ENCODE data around the gene USPL1.
A peak's percentile ranks its signal among the peaks of the same experiment; 100 is the strongest.
"Not testable (repeated sequence)": the region's sequence is repeated elsewhere in the genome, so short reads cannot be mapped to it uniquely, and the experiment has no call there.

Gene USPL1

DNA sequence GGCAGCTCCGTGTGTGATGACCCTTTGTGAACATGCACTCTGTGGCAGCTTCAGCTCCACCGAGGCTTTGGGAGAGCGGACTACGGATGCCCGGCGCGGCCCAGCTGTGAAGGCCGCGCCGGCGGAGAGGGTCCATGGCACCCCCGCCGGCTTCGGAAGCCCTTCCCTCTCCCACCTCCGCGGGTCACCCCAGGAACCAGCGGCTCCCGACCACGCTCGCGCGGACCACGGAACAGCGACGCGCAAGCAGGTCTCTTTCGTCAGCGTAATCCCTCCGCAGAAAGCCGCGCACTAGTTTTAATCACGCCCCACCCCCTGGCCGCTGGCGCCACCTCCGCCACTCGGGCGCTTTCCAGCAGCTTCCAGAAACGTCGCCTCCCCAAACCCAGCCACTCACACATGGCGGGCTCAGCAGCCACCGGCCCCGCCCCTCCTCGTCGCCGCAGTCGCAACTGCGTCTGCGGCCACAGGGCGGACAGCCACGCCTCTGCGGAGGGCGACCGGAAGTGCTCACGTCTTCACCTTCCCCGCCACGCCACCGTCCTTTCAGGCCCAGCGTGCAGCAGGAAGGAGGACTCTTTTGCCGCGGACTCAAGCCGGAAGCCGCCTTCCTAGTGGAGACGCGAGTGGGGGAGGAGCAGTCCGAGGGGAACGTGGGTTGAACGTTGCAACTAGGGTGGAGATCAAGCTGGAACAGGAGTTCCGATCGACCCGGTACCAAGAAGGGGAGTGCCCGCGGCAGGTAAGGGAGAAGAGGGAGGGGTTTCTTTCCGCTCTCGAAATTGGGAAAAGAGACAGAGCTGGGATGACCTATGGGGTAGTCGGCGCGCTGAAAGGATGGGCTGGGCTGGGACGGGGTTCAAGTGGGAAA is at the start of gene USPL1:
TSS of gene USPL1 (plus strand) at position 606 of the 871 bp plus-strand sequence. CDS start 3,221 bp downstream, outside the sequence.
- peak; percentile 95 for DNase-seq (ENCODE audit: low spot score)

DNA sequence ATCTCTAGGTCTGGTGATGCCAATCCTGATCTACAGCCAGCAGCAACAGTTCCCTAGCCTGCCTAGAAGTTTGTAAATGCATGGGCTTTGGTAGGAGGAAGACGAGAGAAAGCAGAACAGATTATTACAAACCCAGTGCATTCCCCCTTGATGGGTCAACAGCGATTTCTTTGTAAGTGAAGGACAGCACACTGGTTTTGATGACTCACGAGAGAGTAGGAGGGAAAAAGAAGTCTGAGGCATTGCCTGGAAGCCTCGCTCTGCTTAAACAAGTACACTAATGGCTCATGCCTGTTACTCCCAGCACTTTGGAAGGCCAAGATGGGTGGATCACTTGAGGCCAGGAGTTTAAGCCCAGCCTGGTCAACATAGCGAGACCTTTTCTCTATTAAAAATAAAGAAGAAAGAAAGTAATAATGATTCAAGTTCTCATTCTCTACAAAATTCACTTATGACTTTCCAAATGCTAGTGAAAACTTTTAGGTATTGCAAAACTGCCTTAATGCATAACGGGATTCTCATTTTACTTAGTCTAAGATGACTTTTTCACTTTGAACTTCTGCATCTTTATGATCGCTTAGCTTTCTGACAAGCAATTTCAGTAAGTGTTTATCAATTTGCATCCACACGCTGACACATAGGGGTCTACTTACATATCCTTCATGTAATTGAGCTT is 47.7 kb upstream of the USPL1 start:
- DNase-seq (ENCODE audit: low spot score) = peak; percentile 11

DNA sequence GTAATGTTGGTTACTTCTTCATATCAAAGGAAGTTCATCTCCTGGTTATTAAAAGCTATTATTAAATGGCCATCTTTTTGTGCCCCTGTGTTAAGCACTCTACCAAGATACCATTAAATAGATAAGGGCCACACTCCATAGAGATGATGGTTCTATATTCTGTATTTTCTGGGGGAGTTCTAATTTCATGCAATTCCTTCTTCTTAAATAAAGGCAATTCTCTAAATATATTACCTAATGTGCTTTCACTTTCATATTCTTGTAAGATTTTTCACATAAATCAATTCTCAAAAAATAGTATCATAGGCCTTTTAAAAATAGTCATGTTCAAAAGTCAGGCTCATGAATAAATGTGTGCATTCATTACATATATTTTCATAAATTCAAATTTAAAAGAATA is 47.0 kb upstream of the USPL1 start:
- no peak for DNase-seq (ENCODE audit: low spot score)

DNA sequence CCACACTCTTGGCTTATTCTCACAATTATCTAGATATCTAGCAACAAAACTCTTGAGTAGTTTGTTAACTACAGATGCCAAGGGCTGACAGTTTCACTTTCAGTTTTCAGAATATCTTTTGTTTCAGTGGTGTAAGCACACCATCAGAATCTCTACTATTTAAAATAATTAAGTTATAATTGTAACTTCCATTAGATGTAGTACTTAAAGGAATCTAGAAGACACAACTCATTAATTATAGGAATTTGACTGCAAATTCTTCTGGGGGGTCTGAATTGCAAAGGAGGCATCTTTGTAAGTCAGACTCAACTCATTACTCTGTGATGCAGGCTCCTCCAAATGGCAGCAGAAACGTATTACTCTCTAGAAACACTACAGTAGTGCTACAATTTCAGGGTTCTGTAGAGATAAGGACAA is 44.9 kb upstream of the USPL1 start:
- peak; percentile 15 for DNase-seq (ENCODE audit: low spot score)

DNA sequence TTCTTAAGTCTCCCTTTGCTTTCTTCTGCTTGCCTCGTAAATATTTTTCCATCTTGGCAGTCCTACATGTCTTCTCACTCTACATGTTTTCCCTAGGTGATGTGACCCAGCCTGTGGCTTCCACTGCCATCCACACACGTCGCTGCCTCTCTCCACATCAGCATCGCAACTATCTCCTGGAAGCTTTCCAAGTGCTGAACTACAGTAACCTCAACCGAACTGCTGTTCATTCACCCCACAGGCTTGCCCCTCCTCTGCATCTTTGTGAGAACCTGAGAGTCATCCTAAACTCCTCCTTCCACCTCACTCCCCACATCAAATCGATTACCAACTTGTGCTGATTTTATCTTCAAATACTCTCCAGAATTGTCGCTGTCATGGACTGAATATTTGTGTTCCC is 41.2 kb upstream of the USPL1 start:
- DNase-seq (ENCODE audit: low spot score) = no peak

DNA sequence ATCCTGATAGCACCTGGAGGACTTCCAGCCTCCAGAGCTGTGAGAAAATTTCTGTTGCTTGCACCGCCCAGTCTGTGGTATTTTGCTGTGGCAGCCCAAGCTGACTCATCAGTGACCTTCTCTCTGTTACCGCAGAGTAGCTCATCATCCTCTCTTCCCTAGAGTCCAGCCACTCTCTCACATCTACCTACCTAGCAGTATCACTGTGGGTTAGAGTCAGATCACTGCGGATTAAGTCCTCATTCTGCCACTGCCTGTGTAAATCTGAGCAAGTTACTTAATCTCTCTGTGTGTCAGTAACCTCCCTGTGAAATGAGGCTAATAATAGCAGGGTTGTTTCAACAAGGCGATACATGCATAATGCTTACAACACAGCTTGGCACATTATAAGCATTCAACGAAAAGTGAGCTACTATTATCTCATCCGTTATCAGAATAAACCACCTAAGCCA is 40.3 kb upstream of the USPL1 start:
- no peak for DNase-seq (ENCODE audit: low spot score)

DNA sequence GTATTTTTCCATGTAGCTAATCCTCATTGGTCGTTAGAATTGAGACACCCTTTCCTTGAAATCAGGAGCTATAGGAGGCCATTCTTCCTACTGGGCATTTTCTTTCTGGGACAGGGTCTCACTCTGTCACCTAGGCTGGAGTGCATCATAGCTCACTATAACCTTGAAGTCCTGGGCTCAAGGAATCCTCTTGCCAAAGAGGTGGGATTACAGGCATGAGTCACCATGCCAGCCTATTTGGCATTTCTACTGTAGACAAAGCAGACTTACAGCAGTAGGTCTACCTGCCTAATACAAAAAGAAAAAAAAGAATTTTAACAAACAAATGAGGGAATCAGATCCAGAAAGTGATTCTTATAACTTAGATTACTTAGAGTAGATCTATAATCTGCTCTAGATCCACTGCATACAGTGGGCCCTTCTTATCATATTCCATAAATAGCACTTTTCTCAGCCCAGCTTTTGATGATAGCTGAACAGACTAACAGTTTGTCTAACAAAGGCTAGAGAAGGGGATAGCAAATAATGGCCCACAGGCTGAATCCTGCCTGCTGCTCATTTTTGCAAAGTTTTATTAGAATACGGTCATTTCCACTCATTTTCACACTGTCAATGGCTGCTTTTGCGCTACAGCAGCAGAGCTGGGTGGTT is 36.7 kb upstream of the USPL1 start:
- DNase-seq (ENCODE audit: low spot score) = no peak

DNA sequence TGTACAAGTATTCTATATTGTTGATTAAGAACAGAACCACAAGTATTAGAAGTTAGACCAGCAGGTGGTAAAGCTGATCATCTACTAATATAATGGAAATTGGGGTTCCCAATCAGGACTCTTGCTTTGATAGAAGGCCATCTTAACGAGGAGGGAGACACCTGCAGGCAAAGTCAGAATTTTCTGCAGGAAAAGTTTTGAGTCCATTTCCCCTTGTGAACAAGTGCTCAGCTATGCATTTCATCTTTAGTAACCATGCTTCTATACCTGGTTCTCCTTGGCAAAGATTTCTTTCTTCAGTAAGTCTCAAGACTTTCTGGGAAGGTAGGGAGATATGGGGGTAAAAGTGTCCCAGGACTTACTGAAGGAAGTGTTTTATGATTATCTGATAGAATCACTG is 36.1 kb upstream of the USPL1 start:
- peak; percentile 37 for DNase-seq (ENCODE audit: low spot score)

DNA sequence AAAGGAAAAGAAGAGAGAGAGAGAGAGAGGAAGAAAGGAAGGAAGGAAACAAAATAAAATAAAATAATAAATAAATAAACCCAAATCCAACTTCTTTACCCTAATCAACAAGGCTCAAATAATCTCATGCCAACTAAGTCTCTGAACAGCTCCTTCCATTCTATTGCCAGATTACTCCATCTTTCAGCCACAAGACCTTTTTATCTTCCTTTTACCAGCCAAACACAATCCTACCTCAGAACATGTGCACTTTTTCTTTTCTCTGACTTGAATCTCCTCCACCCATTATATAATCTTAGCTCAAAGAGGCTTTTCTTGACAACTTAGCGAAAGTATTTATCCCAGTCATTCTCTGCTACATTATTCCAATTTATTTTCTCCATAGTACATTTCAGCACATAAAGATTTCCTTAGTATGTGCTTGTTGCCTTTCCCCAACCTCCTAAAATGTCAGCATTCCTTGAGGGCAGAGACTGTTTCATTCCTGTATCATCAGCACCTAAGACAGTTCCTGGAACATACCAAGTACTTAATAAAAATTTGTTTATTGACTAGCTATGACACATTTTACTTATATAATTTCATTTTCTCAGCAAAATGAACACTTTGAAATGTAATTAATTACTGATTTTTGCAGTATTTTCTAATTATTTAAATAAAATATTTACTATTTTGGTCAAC is 33.5 kb upstream of the USPL1 start:
- DNase-seq (ENCODE audit: low spot score) = no peak

DNA sequence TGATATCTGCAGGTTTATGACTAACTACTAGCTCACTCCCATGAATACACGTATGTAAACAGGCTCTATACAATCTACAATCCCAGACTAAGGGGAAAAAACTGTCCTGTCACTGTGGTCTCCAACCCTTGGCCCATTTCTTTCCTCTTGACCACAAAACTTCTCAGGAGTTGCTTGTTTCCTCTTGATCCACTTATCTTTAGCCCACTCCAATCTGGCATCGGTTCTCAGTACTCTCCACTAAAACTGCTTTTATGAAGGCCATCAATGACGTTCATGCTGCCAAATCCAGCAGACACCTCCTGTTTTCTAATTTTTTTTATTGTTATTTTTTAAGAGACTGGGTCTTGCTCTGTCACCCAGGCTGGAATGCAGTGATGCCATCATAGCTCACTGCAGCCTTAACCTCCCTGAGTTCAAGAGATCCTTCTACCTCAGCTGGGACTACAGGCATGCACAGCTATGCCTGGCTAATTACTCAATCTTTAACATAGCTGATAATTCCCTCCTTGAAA is 31.9 kb upstream of the USPL1 start:
- DNase-seq (ENCODE audit: low spot score) = no peak

DNA sequence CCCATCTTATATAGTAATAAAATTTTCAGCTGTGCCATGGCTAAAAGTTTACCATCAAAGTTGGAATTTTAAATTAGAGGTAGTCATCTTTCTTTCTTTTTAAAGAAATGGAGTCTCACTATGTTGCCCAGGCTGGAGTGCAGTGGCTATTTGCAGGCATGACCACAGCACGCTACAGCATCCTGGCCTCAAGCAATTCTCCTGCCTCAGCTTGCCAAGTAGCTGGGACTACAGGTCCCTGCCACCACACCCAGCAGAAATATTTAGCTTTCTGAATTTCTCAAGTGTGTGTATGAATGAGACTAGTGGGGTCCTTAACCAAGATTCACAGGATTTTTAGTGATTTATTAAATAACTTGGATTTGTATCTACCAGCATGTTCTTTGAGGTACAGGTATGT is 30.5 kb upstream of the USPL1 start:
- DNase-seq (ENCODE audit: low spot score) = no peak

DNA sequence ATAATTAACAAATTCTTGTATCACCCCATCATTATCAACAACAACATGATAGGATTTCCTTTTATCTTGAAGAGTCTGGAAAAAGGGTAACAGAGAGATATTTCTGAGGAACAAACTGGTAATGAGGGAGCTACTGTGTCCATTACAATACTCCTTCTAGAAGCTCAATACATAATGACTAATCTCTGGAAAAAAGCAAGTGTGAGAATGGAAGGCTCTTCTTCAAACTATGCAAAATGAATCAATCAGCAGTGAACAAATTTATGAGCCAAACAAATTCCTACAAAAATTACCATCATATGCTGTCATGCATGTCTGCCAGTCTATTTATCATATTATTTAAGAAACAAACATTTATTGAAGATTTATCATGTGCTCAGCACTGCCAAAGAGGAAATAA is 30.0 kb upstream of the USPL1 start:
- no peak for DNase-seq (ENCODE audit: low spot score)

DNA sequence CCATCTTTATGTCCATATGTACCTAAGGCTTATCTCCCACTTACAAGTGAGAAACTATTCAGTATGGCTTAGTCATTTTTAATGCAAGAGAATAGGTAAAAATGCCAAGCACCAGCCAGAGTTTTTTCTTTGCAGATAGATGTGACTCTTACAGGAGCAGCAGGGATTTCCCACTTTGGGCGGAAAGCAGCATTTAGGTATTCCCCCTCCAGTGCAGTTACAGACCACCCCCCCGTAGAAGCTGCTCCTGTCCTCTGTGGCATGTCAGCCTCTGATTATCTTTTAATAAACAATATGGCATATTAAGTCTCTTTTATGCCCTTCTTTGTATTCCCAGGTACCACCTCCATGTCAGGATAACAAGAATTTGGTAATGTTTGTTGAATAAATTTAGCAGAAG is 24.7 kb upstream of the USPL1 start:
- no peak for DNase-seq (ENCODE audit: low spot score)

DNA sequence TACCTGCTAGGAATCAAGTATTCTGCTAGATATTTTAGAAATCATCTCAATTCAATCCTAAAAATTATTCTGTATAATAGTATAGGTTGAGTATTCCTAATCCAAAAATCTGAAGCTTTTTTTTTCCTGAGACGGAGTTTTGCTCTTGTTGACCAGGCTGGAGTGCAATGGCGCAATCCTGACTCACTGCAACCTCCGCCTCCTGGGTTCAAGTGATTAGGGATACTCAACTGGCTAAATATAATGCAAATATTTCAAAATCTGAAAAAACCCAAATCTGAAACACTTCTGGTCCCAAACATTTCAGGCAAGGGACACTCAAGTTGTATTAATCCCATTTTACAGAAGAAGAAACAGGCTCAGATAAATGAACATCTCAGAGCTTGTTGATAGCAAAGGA is 17.2 kb upstream of the USPL1 start:
- DNase-seq (ENCODE audit: low spot score) = no peak

DNA sequence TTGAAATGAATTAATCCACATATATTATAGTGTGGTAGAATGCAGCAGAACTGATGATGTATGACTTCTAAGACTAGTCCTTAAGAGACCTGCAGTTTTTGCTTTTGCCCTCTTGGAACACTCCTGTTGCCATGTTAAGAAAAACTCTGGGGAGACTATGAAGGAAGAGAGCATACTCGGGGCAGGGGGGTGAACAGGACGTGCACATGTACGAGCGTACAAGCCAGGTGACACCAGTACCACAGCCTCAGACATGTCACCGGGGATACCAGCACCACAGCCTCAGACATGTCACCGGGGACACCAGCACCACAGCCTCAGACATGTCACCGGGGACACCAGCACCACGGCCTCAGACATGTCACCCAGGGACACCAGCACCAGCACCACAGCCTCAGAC is 15.9 kb upstream of the USPL1 start:
- DNase-seq (ENCODE audit: low spot score) = no peak

DNA sequence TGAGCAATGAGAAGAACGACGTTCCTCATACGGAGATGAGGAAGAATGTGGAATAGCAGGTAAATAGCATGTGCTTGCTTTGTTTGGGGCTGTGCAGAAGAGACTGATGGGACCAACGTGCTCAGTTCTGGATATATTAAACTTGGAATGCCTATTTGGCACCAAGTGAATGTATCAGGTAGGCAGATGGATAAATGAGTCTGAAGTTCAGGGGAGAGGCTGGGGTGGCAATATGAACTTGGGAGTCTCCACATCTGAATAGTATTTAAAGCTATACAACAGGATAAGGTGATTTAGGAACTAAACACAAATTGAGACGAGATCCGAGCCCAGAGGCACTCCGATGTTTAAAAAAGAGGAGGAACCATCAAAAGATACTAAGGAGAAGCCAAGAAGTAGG is 12.7 kb upstream of the USPL1 start:
- no peak for DNase-seq (ENCODE audit: low spot score)

DNA sequence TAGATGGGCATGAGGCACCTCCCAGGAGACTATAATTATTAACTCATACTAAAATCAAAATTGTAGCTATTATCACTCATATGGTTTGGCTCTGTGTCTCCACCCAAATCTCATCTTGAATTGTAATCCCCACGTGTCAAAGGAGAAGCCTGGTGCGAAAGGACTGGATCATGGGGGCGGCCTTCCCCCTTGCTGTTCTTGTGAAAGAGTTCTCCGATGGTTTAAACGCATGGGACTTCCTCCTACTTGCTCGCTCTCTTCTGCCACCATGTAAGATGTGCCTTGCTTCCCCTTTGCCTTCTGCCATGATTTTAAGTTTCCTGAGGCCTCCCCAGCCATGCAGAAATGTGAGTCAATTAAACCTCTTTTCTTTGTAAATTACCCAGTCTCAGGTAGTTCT is 10.5 kb upstream of the USPL1 start:
- DNase-seq (ENCODE audit: low spot score) = not testable (repeated sequence)

DNA sequence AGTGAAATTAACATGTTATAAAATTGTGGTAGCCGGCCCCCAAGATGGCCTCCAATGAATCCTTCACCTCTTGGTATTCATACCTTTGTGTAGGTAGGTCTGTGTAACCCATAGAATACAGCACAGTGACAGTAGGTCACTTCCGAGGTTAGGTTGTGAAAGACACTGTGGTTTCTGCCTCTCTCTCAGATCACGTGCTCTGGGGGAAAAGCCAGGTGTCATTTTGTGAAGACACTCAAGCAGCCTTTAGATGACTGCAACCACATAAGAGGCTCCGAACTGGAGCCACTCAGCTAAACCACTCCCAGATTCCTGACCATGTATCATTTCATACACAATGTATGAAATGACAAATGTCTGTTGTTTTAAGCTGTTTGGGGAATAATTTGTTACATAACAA is 9.8 kb upstream of the USPL1 start:
- DNase-seq (ENCODE audit: low spot score) = no peak

DNA sequence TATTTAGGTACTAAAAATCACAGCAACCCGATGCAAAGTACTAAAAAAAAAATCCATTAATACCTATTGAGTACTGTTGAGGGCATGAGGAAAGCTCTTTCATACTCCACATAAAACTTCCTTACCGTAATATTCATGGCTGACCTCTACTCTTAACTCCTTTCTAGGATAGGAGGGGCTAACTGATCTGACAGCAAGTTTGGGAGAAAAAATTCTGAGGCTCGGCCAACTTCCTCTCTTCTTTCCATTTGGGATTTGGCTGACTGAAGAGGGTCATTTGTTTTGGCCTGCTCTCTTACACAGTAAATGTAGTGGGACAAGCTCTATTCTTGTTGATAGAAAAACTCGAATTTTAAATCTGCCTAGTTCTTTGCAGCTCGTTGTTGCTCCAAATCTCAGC is 9.4 kb upstream of the USPL1 start:
- DNase-seq (ENCODE audit: low spot score) = no peak

DNA sequence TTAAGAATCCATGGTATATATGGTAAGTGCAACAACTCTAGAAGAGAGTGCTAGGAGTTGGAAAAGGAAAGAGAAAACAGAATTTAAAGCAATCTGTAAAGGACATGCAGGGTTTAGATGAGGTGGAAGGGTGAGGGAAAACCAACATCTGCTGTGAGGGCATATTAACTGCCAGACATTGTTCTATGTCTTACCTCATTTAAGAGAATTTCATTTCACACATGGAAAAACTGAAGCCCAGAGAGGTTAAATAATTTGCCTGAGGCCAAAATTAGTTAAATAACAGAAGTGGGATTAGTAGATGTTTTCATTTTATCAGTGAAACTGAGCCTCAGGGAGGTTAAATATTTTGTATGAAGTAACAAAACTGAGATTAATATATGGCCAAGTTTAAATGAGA is 7.4 kb upstream of the USPL1 start:
- no peak for DNase-seq (ENCODE audit: low spot score)

DNA sequence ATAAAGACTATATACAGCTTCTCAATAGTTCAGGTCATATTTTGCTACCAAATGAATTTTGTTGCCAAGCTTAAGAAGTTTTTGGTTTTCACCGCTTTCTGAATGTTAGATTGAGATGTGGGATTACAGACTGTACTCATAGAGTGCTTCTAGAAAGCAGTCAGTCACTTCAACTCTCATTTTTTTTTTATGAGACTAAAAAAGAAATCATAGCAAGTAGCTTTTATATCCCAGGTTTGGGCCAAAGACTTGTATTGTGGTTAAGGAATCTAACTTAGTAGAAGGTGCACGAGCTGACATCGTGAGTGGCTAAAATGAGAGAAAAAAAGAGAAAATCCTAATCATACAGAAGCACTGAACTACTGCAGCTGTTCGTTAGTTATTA is 2.2 kb upstream of the USPL1 start:
- no peak for DNase-seq (ENCODE audit: low spot score)

DNA sequence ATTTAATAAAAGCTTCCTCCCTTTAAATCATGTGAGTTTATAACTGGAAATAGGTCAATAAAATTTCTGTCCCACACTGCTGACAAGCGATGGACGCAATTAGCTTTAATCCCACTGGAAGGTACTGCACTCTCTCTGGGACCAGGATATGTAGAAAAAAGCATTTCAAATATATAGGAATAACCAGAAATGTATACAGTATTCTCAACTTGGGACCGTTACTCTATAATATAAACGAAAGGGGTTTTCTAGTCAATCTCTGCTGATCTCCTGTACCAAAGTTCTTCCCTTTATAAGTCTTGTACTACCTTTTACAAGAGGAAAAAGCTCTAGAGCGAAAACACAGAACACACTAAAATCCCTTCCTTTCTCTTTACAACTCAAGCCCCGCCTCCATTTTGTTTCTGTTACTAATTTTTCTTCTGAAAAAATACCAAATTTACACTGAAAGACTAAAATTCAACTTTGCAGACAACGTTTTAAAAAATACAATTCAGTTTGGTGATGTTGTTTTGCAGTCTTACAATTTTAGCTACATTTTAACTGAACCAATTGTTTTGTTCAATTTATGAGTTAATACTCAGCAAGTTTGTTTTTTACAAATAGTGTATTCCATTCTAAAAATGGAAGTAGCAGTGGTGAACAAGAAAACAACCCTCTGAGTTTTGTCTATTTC is 1.7 kb upstream of the USPL1 start:
- DNase-seq (ENCODE audit: low spot score) = no peak
